ENCODE results near the gene FAM118A.

The FAM118A gene

GRCh38 chr22:45376009-45376408 is 66.3 kb downstream of the FAM118A start:
- DNase-seq (ENCODE audit: low read depth in 2 of 2): no peak

- DNase-seq (ENCODE audit: low read depth in 2 of 2): no peak
Observed at GRCh38 chr22:45376703-45377102, 67.0 kb downstream of the FAM118A start.

- DNase-seq (ENCODE audit: low read depth in 2 of 2): no peak
Observed at GRCh38 chr22:45381348-45381747, 71.6 kb downstream of the FAM118A start.

GRCh38 chr22:45389546-45389945 is 79.8 kb downstream of the FAM118A start:
- DNase-seq (ENCODE audit: low read depth in 2 of 2): no peak

Measured in stimulated activated CD8-positive, alpha-beta memory T cell treated with anti-CD3 and anti-CD28 coated beads, Interleukin-15, amount 100 ng/mL, for 4 hours (primary cell).